ENCODE results near the gene RFFL.

GRCh38 chr17:35099908-35100307 is 36.4 kb upstream of the RFFL start:
- TF ChIP-seq CTCF (tag by site-specific recombination; IDR thresholded peaks at IDR 0.05): no peak
- no peak for TF ChIP-seq ZBTB10 (tag by site-specific recombination; IDR thresholded peaks at IDR 0.05)
- TF ChIP-seq ZNF426 (tag by site-specific recombination; IDR thresholded peaks at IDR 0.05): no peak
- no peak for TF ChIP-seq ZNF112 (tag by site-specific recombination; IDR thresholded peaks at IDR 0.05)
- no peak for TF ChIP-seq ZSCAN16 (tag by site-specific recombination; IDR thresholded peaks at IDR 0.05)
